ENCODE measurements around the gene CDC37. TPM values are rescaled to one million over a fixed set of nuclear protein-coding genes. Genes with fewer than 3 reads are reported as not detected.
A peak's percentile ranks its signal among the peaks of the same experiment; 100 is the strongest.

The CDC37 gene
- total RNA-seq, 1 experiment from 2014 or later = 260 TPM

- ATAC-seq (peak; percentile 94), DNase-seq (ENCODE audit: low read depth, low spot score) (peak; percentile 96)
- H3K9me3 ChIP-seq (ENCODE audit: control insufficient read depth in 1 of 2, insufficient read depth in 1 of 2, low read depth in 1 of 2, low read length in 2 of 2) = no peaks in the 10 kb centered on the region
- no peaks in the 10 kb centered on the region for H4K20me1 ChIP-seq (ENCODE audit: insufficient read depth)
- no peaks in the 10 kb centered on the region for H3K27me3 ChIP-seq (ENCODE audit: insufficient read depth, low read length)
- H3K4me1 ChIP-seq (ENCODE audit: control insufficient read depth in 1 of 2, insufficient read depth in 2 of 2, low read length in 2 of 2) = peaks cover 2 to 13% of the 10 kb centered on the region in 2 experiments; a peak in 3 of 4 replicates
- intact Hi-C loops (cut with micrococcal nuclease) = loop anchor here (2.0 kb wide), 1 partner anchor 46 kb away; no protein-coding TSS in a partner anchor
- H3K9me2 ChIP-seq (ENCODE audit: insufficient read depth) = no peaks in the 10 kb centered on the region
- no TSS peak for BruUV-seq (replicated peaks)
- H3K79me2 ChIP-seq (ENCODE audit: insufficient read depth, low read length) = peaks cover 9% of the 10 kb centered on the region
- H3K36me3 ChIP-seq (ENCODE audit: control insufficient read depth in 1 of 2, insufficient read depth in 2 of 2, low read length in 2 of 2) = peaks cover 0 to 4% of the 10 kb centered on the region in 2 experiments; a peak in 2 of 4 replicates
- H3K4me3 ChIP-seq (replicated peaks in 1 of 2; ENCODE audit: low read depth in 1 of 2, low read length in 2 of 2) = peak within 1 kb of the TSS; percentile 80 to 96
- peak within 1 kb of the TSS; percentile 24 for H2AFZ ChIP-seq (ENCODE audit: low read depth, low read length, poor library complexity, severe bottlenecking)
- peak within 1 kb of the TSS; percentile 83 for H3K9ac ChIP-seq (ENCODE audit: low read length)
- ChIA-PET CTCF (interaction anchor here (0.6 to 2.5 kb wide), 7 partner anchors 8 to 121 kb away, joined by 3 to 27 read pairs (median 4); no protein-coding TSS in a partner anchor), RAD21 (ENCODE audit: low non-redundant PET in 1 of 2, low total read pairs in 2 of 2, uncharacterized antibody in 2 of 2, unreplicated experiment in 2 of 2) (interaction anchor here in 1 of 2 experiments (1.1 kb wide), 1 partner anchor 110 kb away, joined by 3 read pairs; the partner anchor contains the start of gene ICAM1), POLR2A (interaction anchor here (0.6 to 1.4 kb wide), 6 partner anchors 8 to 293 kb away, joined by 3 to 8 read pairs (median 4); partner anchors contain the start of genes ICAM5 and RAVER1)
- peak within 1 kb of the TSS; percentile 100 for H3K4me2 ChIP-seq (ENCODE audit: low read length)
- TF ChIP-seq CEBPB (IDR thresholded peaks at IDR 0.05; ENCODE audit: low read depth) = no peak
- TF ChIP-seq TCF7L2 (IDR thresholded peaks at IDR 0.05; ENCODE audit: borderline replicate concordance, extremely low read depth, insufficient read depth, insufficient read length) = peak; percentile 18
- TF ChIP-seq JUND (IDR thresholded peaks at IDR 0.05) = no peak
- TF ChIP-seq, protein P1, sequence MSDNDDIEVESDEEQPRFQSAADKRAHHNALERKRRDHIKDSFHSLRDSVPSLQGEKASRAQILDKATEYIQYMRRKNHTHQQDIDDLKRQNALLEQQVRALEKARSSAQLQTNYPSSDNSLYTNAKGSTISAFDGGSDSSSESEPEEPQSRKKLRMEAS (IDR thresholded peaks at IDR 0.05) = peak; percentile 61
- TF ChIP-seq SP1 (IDR thresholded peaks at IDR 0.05; ENCODE audit: low read depth) = peak; percentile 99
- no peak for TF ChIP-seq ZFX (IDR thresholded peaks at IDR 0.05)
- TF ChIP-seq RAD21 (IDR thresholded peaks at IDR 0.05; ENCODE audit: low read depth) = no peak
- peak; percentile 74 for TF ChIP-seq POLR2A (IDR thresholded peaks at IDR 0.05; ENCODE audit: borderline replicate concordance, extremely low read depth, insufficient read depth, insufficient read length)
- peak; percentile 83 for TF ChIP-seq POLR2AphosphoS5 (IDR thresholded peaks at IDR 0.05; ENCODE audit: low read depth, low read length)
- TF ChIP-seq ZNF274 (IDR thresholded peaks at IDR 0.05; ENCODE audit: low read depth, low read length) = no peak
- TF ChIP-seq, protein P2, sequence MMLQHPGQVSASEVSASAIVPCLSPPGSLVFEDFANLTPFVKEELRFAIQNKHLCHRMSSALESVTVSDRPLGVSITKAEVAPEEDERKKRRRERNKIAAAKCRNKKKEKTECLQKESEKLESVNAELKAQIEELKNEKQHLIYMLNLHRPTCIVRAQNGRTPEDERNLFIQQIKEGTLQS (IDR thresholded peaks at IDR 0.05) = no peak
- no peak; the same call in 1 of the 2 replicates for TF ChIP-seq ELF1 (IDR thresholded peaks at IDR 0.05; ENCODE audit: borderline replicate concordance, low read depth)
- 0 out of 2 replicates have a peak, but pooled peaks have one; percentile 35 for TF ChIP-seq SIN3A (IDR thresholded peaks at IDR 0.05; ENCODE audit: low read depth)
- no peak for TF ChIP-seq SRF (IDR thresholded peaks at IDR 0.05; ENCODE audit: low read depth)
- TF ChIP-seq CBX3 (IDR thresholded peaks at IDR 0.05; ENCODE audit: low read depth) = no peak
- H3K27ac ChIP-seq (ENCODE audit: low read depth, low read length) = peak within 1 kb of the TSS; percentile 86
These were observed 22.8 kb downstream of the CDC37 start, which contains the start of gene TYK2 for GRCh38 chr19:10380313-10381102. Gene TYK2, minus strand, starts transcription at chr19:10380572. Its CDS starts 2,166 bp downstream, at chr19:10378406.
